SU-DHL-6 (cell line): Measurements from ENCODE around the gene NOP53.
"Not testable (repeated sequence)": the region's sequence is repeated elsewhere in the genome, so short reads cannot be mapped to it uniquely, and the experiment has no call there.

Experiments
- H2AFZ ChIP-seq: fragments of 200-600 bp; sonication (generic); 2 replicates; pipeline ENCODE4 v1.6.1; 2014; ENCODE audit warnings: low read depth, mild to moderate bottlenecking, moderate library complexity, mixed read lengths, antibody characterized with exemption, low read length; ENCODE audit not compliant: severe bottlenecking
- H3F3A ChIP-seq: fragments of 200-600 bp; shearing (Covaris generic); 2 replicates; pipeline ENCODE4 v1.6.0; 2016; ENCODE audit warnings: antibody characterized with exemption, mild to moderate bottlenecking; ENCODE audit not compliant: insufficient read depth
- H3K27ac ChIP-seq: fragments of 200-600 bp; sonication (generic); 2 replicates; pipeline ENCODE4 v1.5.1; 2016; ENCODE audit warnings: low read depth, mild to moderate bottlenecking, low read length, moderate library complexity, mixed read lengths
- H3K27me3 ChIP-seq: fragments of 200-600 bp; sonication (generic), shearing (Covaris generic); 2 replicates; pipeline ENCODE4 v1.6.0; 2014; ENCODE audit warnings: mild to moderate bottlenecking, low read length
- H3K36me3 ChIP-seq: fragments of 200-600 bp; sonication (generic); 2 replicates; pipeline ENCODE4 v1.6.1; 2014; ENCODE audit warnings: mild to moderate bottlenecking, low read length, mixed read lengths
- H3K4me2 ChIP-seq: fragments of 300-600, 200-600 bp; shearing (Covaris generic), sonication (generic); 2 replicates; pipeline ENCODE4 v1.6.0; 2014; ENCODE audit warnings: low read length, low read depth, mild to moderate bottlenecking; ENCODE audit not compliant: poor library complexity, severe bottlenecking
- H3K4me3 ChIP-seq: fragments of 200-600 bp; sonication (generic); 2 replicates; pipeline ENCODE4 v1.5.1; 2014; ENCODE audit warnings: antibody characterized with exemption, low read length, mild to moderate bottlenecking, mixed read lengths; ENCODE audit not compliant: insufficient read depth, poor library complexity, severe bottlenecking
- H3K79me2 ChIP-seq: fragments of 200-600 bp; sonication (generic); 2 replicates; pipeline ENCODE4 v1.6.1; 2014; ENCODE audit warnings: mild to moderate bottlenecking, low read length, moderate library complexity; ENCODE audit not compliant: insufficient read depth
- H3K9ac ChIP-seq: fragments of 200-600 bp; sonication (generic); 2 replicates; pipeline ENCODE4 v1.7.0; 2014; ENCODE audit warnings: mild to moderate bottlenecking, low read length
- H3K9me2 ChIP-seq: fragments of 200-600 bp; sonication (generic); replicated peaks from 2 replicates; pipeline ENCODE4 v1.6.1; 2014; ENCODE audit warnings: low read length; ENCODE audit not compliant: insufficient read depth
- H3K9me3 ChIP-seq: fragments of 200-600 bp; sonication (generic); 2 replicates; pipeline ENCODE4 v1.6.1; 2014; ENCODE audit warnings: low read length, mixed read lengths; ENCODE audit not compliant: insufficient read depth
- H4K20me1 ChIP-seq: fragments of 200-600 bp; sonication (generic); 2 replicates; pipeline ENCODE4 v1.6.1; 2014; ENCODE audit warnings: low read depth, mild to moderate bottlenecking, antibody characterized with exemption, low read length, moderate library complexity, mixed read lengths
- CTCF ChIP-seq: fragments of 200-600 bp; sonication (generic); IDR thresholded peaks from one replicate; pipeline ENCODE4 v1.5.1; 2017; ENCODE audit warnings: antibody characterized with exemption, mild to moderate bottlenecking, low read length, moderate library complexity; ENCODE audit not compliant: insufficient read depth, poor library complexity, severe bottlenecking
- EZH2phosphoT487 ChIP-seq: fragments of 200-600 bp; sonication (generic), shearing (Covaris generic); conservative IDR thresholded peaks from 2 replicates; pipeline ENCODE4 v1.6.1; 2018; ENCODE audit warnings: mild to moderate bottlenecking, antibody characterized with exemption, low read length, moderate library complexity, mixed read lengths

Gene NOP53

DNA sequence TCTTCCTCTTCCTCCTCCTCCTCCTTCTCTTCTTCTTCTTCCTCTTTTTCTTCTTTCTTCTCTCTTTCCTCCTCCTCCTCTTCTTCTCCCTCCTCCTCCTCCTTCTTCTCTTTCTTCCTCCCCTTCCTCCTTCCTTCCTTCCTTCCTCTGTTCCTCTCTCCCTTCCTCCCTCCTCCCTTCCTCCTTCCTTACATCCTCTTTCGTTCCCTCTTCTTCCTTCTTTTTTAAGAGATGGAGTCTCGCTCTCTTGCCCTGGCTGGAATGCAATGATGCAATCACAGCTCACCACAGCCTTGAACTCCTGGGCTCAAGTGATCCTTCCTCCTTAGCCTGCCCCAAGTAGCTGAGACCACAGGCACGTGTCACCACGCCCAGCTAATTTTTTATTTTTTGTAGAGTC is 18.9 kb upstream of the NOP53 start:
- TF ChIP-seq EZH2phosphoT487 (no peak), CTCF (no peak)

GRCh38 chr19:47728295-47728694 is 17.1 kb upstream of the NOP53 start:
- not testable (repeated sequence) for H4K20me1 ChIP-seq, H3K4me3 ChIP-seq, H3K27ac ChIP-seq, H2AFZ ChIP-seq, H3K36me3 ChIP-seq, H3K79me2 ChIP-seq, H3F3A ChIP-seq, H3K9me2 ChIP-seq, H3K4me2 ChIP-seq, H3K9me3 ChIP-seq, H3K27me3 ChIP-seq, H3K9ac ChIP-seq

More for the DNA sequence above, 18.9 kb upstream of the NOP53 start:
- Histone ChIP-seq H4K20me1 (no peaks in the 10 kb centered on the region), H2AFZ (no peak overlapping the region), H3K9me2 (no peaks in the 10 kb centered on the region), H3K4me3 (no peak overlapping the region), H3K4me2 (no peak overlapping the region), H3K79me2 (no peaks in the 10 kb centered on the region), H3K9ac (no peak overlapping the region), H3K9me3 (no peaks in the 10 kb centered on the region), H3F3A (no peaks in the 10 kb centered on the region), H3K27ac (no peak overlapping the region), H3K27me3 (no peaks in the 10 kb centered on the region), H3K36me3 (no peaks in the 10 kb centered on the region)

GRCh38 chr19:47729468-47729798 is 15.9 kb upstream of the NOP53 start:
- Histone ChIP-seq H3K4me3 (no peak overlapping the region), H2AFZ (no peak overlapping the region), H3K27ac (no peak overlapping the region)

GRCh38 chr19:47729799-47730520 is 15.4 kb upstream of the NOP53 start:
- H3K9ac ChIP-seq = no peak overlapping the region
- H3K9me2 ChIP-seq = no peaks in the 10 kb centered on the region
- H3K79me2 ChIP-seq = no peaks in the 10 kb centered on the region
- H2AFZ ChIP-seq = no peak overlapping the region
- H3F3A ChIP-seq = no peaks in the 10 kb centered on the region
- no peaks in the 10 kb centered on the region for H3K9me3 ChIP-seq
- H3K36me3 ChIP-seq = no peaks in the 10 kb centered on the region
- H4K20me1 ChIP-seq = no peaks in the 10 kb centered on the region
- no peak overlapping the region for H3K4me3 ChIP-seq
- TF ChIP-seq EZH2phosphoT487 = no peak
- no peak for TF ChIP-seq CTCF
- no peak overlapping the region for H3K4me2 ChIP-seq
- no peaks in the 10 kb centered on the region for H3K27me3 ChIP-seq
- no peak overlapping the region for H3K27ac ChIP-seq

More at GRCh38 chr19:47729468-47729798, 15.9 kb upstream of the NOP53 start:
- Histone ChIP-seq H3K27me3 (no peaks in the 10 kb centered on the region), H3K9me3 (no peaks in the 10 kb centered on the region), H3F3A (no peaks in the 10 kb centered on the region), H3K36me3 (no peaks in the 10 kb centered on the region), H3K79me2 (no peaks in the 10 kb centered on the region), H3K9me2 (no peaks in the 10 kb centered on the region), H4K20me1 (no peaks in the 10 kb centered on the region), H3K4me2 (no peak overlapping the region), H3K9ac (no peak overlapping the region)
- no peak for TF ChIP-seq CTCF
